ENCODE results near the gene GPR132.
"Not testable (repeated sequence)": the region's sequence is repeated elsewhere in the genome, so short reads cannot be mapped to it uniquely, and the experiment has no call there.

The GPR132 gene

GRCh38 chr14:105069522-105069870, 4.3 kb upstream of the GPR132 start:
- no peak overlapping the region for H3K4me3 ChIP-seq (ENCODE audit: low read length)
- H3K36me3 ChIP-seq (ENCODE audit: control insufficient read depth, insufficient read depth, low read length), result no peaks in the 10 kb centered on the region
- no peaks in the 10 kb centered on the region for H3K9me3 ChIP-seq (ENCODE audit: control insufficient read depth, insufficient read depth, low read length)
- no CpG with 5 or more reads among the region's 10 CpGs for WGBS (ENCODE audit: insufficient coverage, insufficient read length)
- DNase-seq (ENCODE audit: low read depth, low spot score), result no peak
- H3K27ac ChIP-seq (ENCODE audit: low read length), result no peak overlapping the region
- H3K27me3 ChIP-seq (ENCODE audit: control insufficient read depth, insufficient read depth, low read length), result no peaks in the 10 kb centered on the region
- no peaks in the 10 kb centered on the region for H3K4me1 ChIP-seq (ENCODE audit: control insufficient read depth, insufficient read depth, low read length)

- no peaks in the 10 kb centered on the region for H3K27me3 ChIP-seq (ENCODE audit: control insufficient read depth, insufficient read depth, low read length)
- no CpG with 5 or more reads among the region's 13 CpGs for WGBS (ENCODE audit: insufficient coverage, insufficient read length)
- H3K9me3 ChIP-seq (ENCODE audit: control insufficient read depth, insufficient read depth, low read length), result no peaks in the 10 kb centered on the region
- H3K4me1 ChIP-seq (ENCODE audit: control insufficient read depth, insufficient read depth, low read length), result no peaks in the 10 kb centered on the region
- H3K27ac ChIP-seq (ENCODE audit: low read length), result no peak overlapping the region
- no peak overlapping the region for H3K4me3 ChIP-seq (ENCODE audit: low read length)
- no peak for DNase-seq (ENCODE audit: low read depth, low spot score)
- no peaks in the 10 kb centered on the region for H3K36me3 ChIP-seq (ENCODE audit: control insufficient read depth, insufficient read depth, low read length)
Observed at GRCh38 chr14:105068818-105069217, 3.6 kb upstream of the GPR132 start.

- Histone ChIP-seq H3K36me3 (ENCODE audit: control insufficient read depth, insufficient read depth, low read length) (no peaks in the 10 kb centered on the region), H3K4me3 (ENCODE audit: low read length) (no peak overlapping the region), H3K4me1 (ENCODE audit: control insufficient read depth, insufficient read depth, low read length) (no peaks in the 10 kb centered on the region), H3K9me3 (ENCODE audit: control insufficient read depth, insufficient read depth, low read length) (no peaks in the 10 kb centered on the region), H3K27ac (ENCODE audit: low read length) (no peak overlapping the region), H3K27me3 (ENCODE audit: control insufficient read depth, insufficient read depth, low read length) (no peaks in the 10 kb centered on the region)
- no CpG with 5 or more reads among the region's 12 CpGs for WGBS (ENCODE audit: insufficient coverage, insufficient read length)
- no peak for DNase-seq (ENCODE audit: low read depth, low spot score)
Observed at GRCh38 chr14:105067969-105068301, 2.7 kb upstream of the GPR132 start.

- H3K27ac ChIP-seq (ENCODE audit: low read length), result no peak overlapping the region
- no peak overlapping the region for H3K4me3 ChIP-seq (ENCODE audit: low read length)
- H3K9me3 ChIP-seq (ENCODE audit: control insufficient read depth, insufficient read depth, low read length), result no peaks in the 10 kb centered on the region
- DNase-seq (ENCODE audit: low read depth, low spot score), result no peak
- no peaks in the 10 kb centered on the region for H3K27me3 ChIP-seq (ENCODE audit: control insufficient read depth, insufficient read depth, low read length)
- WGBS (ENCODE audit: insufficient coverage, insufficient read length), result no CpG with 5 or more reads among the region's 18 CpGs
- no peaks in the 10 kb centered on the region for H3K4me1 ChIP-seq (ENCODE audit: control insufficient read depth, insufficient read depth, low read length)
- H3K36me3 ChIP-seq (ENCODE audit: control insufficient read depth, insufficient read depth, low read length), result no peaks in the 10 kb centered on the region
Observed at GRCh38 chr14:105067140-105067968, 2.1 kb upstream of the GPR132 start.

GRCh38 chr14:105066240-105067071, 1.2 kb upstream of the GPR132 start:
- no peaks in the 10 kb centered on the region for H3K36me3 ChIP-seq (ENCODE audit: control insufficient read depth, insufficient read depth, low read length)
- H3K27me3 ChIP-seq (ENCODE audit: control insufficient read depth, insufficient read depth, low read length), result no peaks in the 10 kb centered on the region
- H3K4me3 ChIP-seq (ENCODE audit: low read length), result no peak overlapping the region
- no peaks in the 10 kb centered on the region for H3K4me1 ChIP-seq (ENCODE audit: control insufficient read depth, insufficient read depth, low read length)
- DNase-seq (ENCODE audit: low read depth, low spot score), result no peak
- H3K27ac ChIP-seq (ENCODE audit: low read length), result no peak overlapping the region
- H3K9me3 ChIP-seq (ENCODE audit: control insufficient read depth, insufficient read depth, low read length), result no peaks in the 10 kb centered on the region
- no CpG with 5 or more reads among the region's 28 CpGs for WGBS (ENCODE audit: insufficient coverage, insufficient read length)

GRCh38 chr14:105064721-105065143, 498 bp downstream of the GPR132 start:
- H3K9me3 ChIP-seq (ENCODE audit: control insufficient read depth, insufficient read depth, low read length), result no peaks in the 10 kb centered on the region
- no peak overlapping the region for H3K4me3 ChIP-seq (ENCODE audit: low read length)
- WGBS (ENCODE audit: insufficient coverage, insufficient read length), result no CpG with 5 or more reads among the region's 12 CpGs
- no peak for DNase-seq (ENCODE audit: low read depth, low spot score)
- no peak overlapping the region for H3K27ac ChIP-seq (ENCODE audit: low read length)
- no peaks in the 10 kb centered on the region for H3K27me3 ChIP-seq (ENCODE audit: control insufficient read depth, insufficient read depth, low read length)
- H3K4me1 ChIP-seq (ENCODE audit: control insufficient read depth, insufficient read depth, low read length), result no peaks in the 10 kb centered on the region
- no peaks in the 10 kb centered on the region for H3K36me3 ChIP-seq (ENCODE audit: control insufficient read depth, insufficient read depth, low read length)

GRCh38 chr14:105064001-105064400, 1.2 kb downstream of the GPR132 start:
- no peak for DNase-seq (ENCODE audit: low read depth, low spot score)
- H3K27ac ChIP-seq (ENCODE audit: low read length), result no peak overlapping the region
- 0 out of 2 replicates have a peak, but pooled peaks cover under 1% of the 10 kb centered on the region for H3K4me1 ChIP-seq (ENCODE audit: control insufficient read depth, insufficient read depth, low read length)

GRCh38 chr14:105063506-105063905, 1.7 kb downstream of the GPR132 start:
- not testable (repeated sequence) for H3K4me3 ChIP-seq (ENCODE audit: low read length); H3K27me3 ChIP-seq (ENCODE audit: control insufficient read depth, insufficient read depth, low read length); DNase-seq (ENCODE audit: low read depth, low spot score); H3K36me3 ChIP-seq (ENCODE audit: control insufficient read depth, insufficient read depth, low read length); H3K27ac ChIP-seq (ENCODE audit: low read length); H3K9me3 ChIP-seq (ENCODE audit: control insufficient read depth, insufficient read depth, low read length); H3K4me1 ChIP-seq (ENCODE audit: control insufficient read depth, insufficient read depth, low read length)
- no CpG with 5 or more reads among the region's 10 CpGs for WGBS (ENCODE audit: insufficient coverage, insufficient read length)

More at GRCh38 chr14:105064001-105064400, 1.2 kb downstream of the GPR132 start:
- no CpG with 5 or more reads among the region's 10 CpGs for WGBS (ENCODE audit: insufficient coverage, insufficient read length)
- Histone ChIP-seq H3K36me3 (ENCODE audit: control insufficient read depth, insufficient read depth, low read length) (no peaks in the 10 kb centered on the region), H3K4me3 (ENCODE audit: low read length) (no peak overlapping the region), H3K27me3 (ENCODE audit: control insufficient read depth, insufficient read depth, low read length) (no peaks in the 10 kb centered on the region), H3K9me3 (ENCODE audit: control insufficient read depth, insufficient read depth, low read length) (no peaks in the 10 kb centered on the region)

GRCh38 chr14:105063056-105063455, 2.2 kb downstream of the GPR132 start:
- H3K36me3 ChIP-seq (ENCODE audit: control insufficient read depth, insufficient read depth, low read length), result no peaks in the 10 kb centered on the region
- 0 out of 2 replicates have a peak, but pooled peaks cover 4% of the 10 kb centered on the region for H3K4me1 ChIP-seq (ENCODE audit: control insufficient read depth, insufficient read depth, low read length)
- H3K4me3 ChIP-seq (ENCODE audit: low read length), result no peak overlapping the region
- H3K9me3 ChIP-seq (ENCODE audit: control insufficient read depth, insufficient read depth, low read length), result no peaks in the 10 kb centered on the region
- no CpG with 5 or more reads among the region's 10 CpGs for WGBS (ENCODE audit: insufficient coverage, insufficient read length)
- DNase-seq (ENCODE audit: low read depth, low spot score), result no peak
- no peaks in the 10 kb centered on the region for H3K27me3 ChIP-seq (ENCODE audit: control insufficient read depth, insufficient read depth, low read length)
- no peak overlapping the region for H3K27ac ChIP-seq (ENCODE audit: low read length)

- Histone ChIP-seq H3K4me1 (ENCODE audit: control insufficient read depth, insufficient read depth, low read length) (0 out of 2 replicates have a peak, but pooled peaks cover 4% of the 10 kb centered on the region), H3K27ac (ENCODE audit: low read length) (no peak overlapping the region), H3K9me3 (ENCODE audit: control insufficient read depth, insufficient read depth, low read length) (no peaks in the 10 kb centered on the region), H3K4me3 (ENCODE audit: low read length) (no peak overlapping the region), H3K27me3 (ENCODE audit: control insufficient read depth, insufficient read depth, low read length) (no peaks in the 10 kb centered on the region), H3K36me3 (ENCODE audit: control insufficient read depth, insufficient read depth, low read length) (no peaks in the 10 kb centered on the region)
- DNase-seq (ENCODE audit: low read depth, low spot score), result no peak
- WGBS (ENCODE audit: insufficient coverage, insufficient read length), result no CpG with 5 or more reads among the region's 7 CpGs
Observed at GRCh38 chr14:105062048-105062433, 3.2 kb downstream of the GPR132 start.

Measured in iPS DF 6.9 (cell line).